Hepatocyte (in vitro differentiated cells): Measurements from ENCODE around the gene STRBP. TPM values are rescaled to one million over a fixed set of nuclear protein-coding genes. Genes with fewer than 3 reads are reported as not detected.

Experiments
- DNase-seq: peaks from one replicate; pipeline ENCODE4 v3.0.0-alpha.2; 2016; ENCODE audit warnings: low spot score
- H2AFZ ChIP-seq: fragments of 200-600 bp; sonication (generic); 2 replicates; pipeline ENCODE4 v1.6.0; 2016; ENCODE audit warnings: antibody characterized with exemption, mild to moderate bottlenecking
- H3K27ac ChIP-seq: fragments of 200-600 bp; sonication (generic); 2 replicates; pipeline ENCODE4 v1.5.1; 2016; ENCODE audit warnings: mild to moderate bottlenecking
- H3K27me3 ChIP-seq: fragments of 200-600 bp; sonication (generic); 2 replicates; pipeline ENCODE4 v1.6.1; 2016
- H3K36me3 ChIP-seq: fragments of 200-600 bp; sonication (generic); replicated peaks from 2 replicates; pipeline ENCODE4 v1.5.1; 2016; ENCODE audit warnings: low read depth; ENCODE audit not compliant: insufficient read depth
- H3K4me1 ChIP-seq: fragments of 200-600 bp; sonication (generic); 2 replicates; pipeline ENCODE4 v1.5.1; 2016; ENCODE audit warnings: mild to moderate bottlenecking, moderate library complexity; ENCODE audit not compliant: insufficient read depth
- H3K4me2 ChIP-seq: fragments of 200-600 bp; sonication (generic); 2 replicates; pipeline ENCODE4 v1.6.0; 2016
- H3K4me3 ChIP-seq: fragments of 200-600 bp; sonication (generic); 2 replicates; pipeline ENCODE4 v1.5.1; 2016; ENCODE audit warnings: mild to moderate bottlenecking
- H3K79me2 ChIP-seq: fragments of 200-600 bp; sonication (generic); 2 replicates; pipeline ENCODE4 v1.6.0; 2017; ENCODE audit warnings: mild to moderate bottlenecking
- H3K9me2 ChIP-seq: fragments of 200-600 bp; sonication (generic); replicated peaks from 2 replicates; pipeline ENCODE4 v1.6.0; 2017; ENCODE audit warnings: mild to moderate bottlenecking; ENCODE audit not compliant: insufficient read depth
- H3K9me3 ChIP-seq: fragments of 200-600 bp; sonication (generic); 2 replicates; pipeline ENCODE4 v1.5.1; 2016; ENCODE audit warnings: low read depth, mild to moderate bottlenecking
- H4K20me1 ChIP-seq: fragments of 200-600 bp; sonication (generic); 2 replicates; pipeline ENCODE4 v1.6.0; 2016; ENCODE audit warnings: mild to moderate bottlenecking; ENCODE audit not compliant: insufficient read depth, poor library complexity, severe bottlenecking
- EZH2 ChIP-seq: fragments of 200-600 bp; sonication (generic); IDR thresholded peaks from 2 replicates; pipeline ENCODE4 v1.6.1; 2016; ENCODE audit warnings: antibody characterized with exemption, mild to moderate bottlenecking, borderline replicate concordance
- EZH2phosphoT487 ChIP-seq: fragments of 200-600 bp; sonication (generic); IDR thresholded peaks from one replicate; pipeline ENCODE4 v1.6.1; 2018; ENCODE audit warnings: antibody characterized with exemption, mild to moderate bottlenecking, low read depth, moderate library complexity; ENCODE audit not compliant: unreplicated experiment, severe bottlenecking
- WGBS: methylation state at CpG from one replicate; pipeline ENCODE4 v1.1.6; 2016; ENCODE audit warnings: low lambda C conversion rate; ENCODE audit errors: missing lambda C conversion rate; 5-methylcytosine and 5-hydroxymethylcytosine counted together
- polyA plus RNA-seq: library from polyadenylated mRNA; unstranded; fragments of >200 nt; fragmentation: Nextera tagmentation; extraction: Ambion mirVana; gene quantifications from 2 replicates; pipeline ENCODE4 v1.2.1, GENCODE V29; 2016
- total RNA-seq: library from RNA; depleted of rRNA; stranded (reverse); fragments of >200 nt; gene quantifications from 2 replicates; pipeline ENCODE4 v1.2.3, GENCODE V29; 2014
- TF ChIP-seq, protein P1 (sequence below): fragments of 200-600 bp; sonication (generic); IDR thresholded peaks from 2 replicates; pipeline ENCODE4 v1.5.1; 2016; ENCODE audit warnings: antibody characterized with exemption, mild to moderate bottlenecking; ENCODE audit not compliant: poor library complexity

The STRBP gene
- total and polyA plus RNA-seq, 2 experiments from 2014 or later, result 26.8 to 27.7 TPM

GRCh38 chr9:123220127-123220526 is 48.3 kb downstream of the STRBP start:
- no peak for DNase-seq
- Histone ChIP-seq H4K20me1 (no peaks in the 10 kb centered on the region), H3K4me1 (no peaks in the 10 kb centered on the region), H3K9me2 (no peaks in the 10 kb centered on the region), H3K4me3 (no peak overlapping the region), H2AFZ (no peak overlapping the region), H3K9me3 (no peaks in the 10 kb centered on the region), H3K36me3 (no peaks in the 10 kb centered on the region), H3K4me2 (no peak overlapping the region), H3K79me2 (peaks cover 9% of the 10 kb centered on the region), H3K27ac (no peak overlapping the region), H3K27me3 (no peaks in the 10 kb centered on the region)
- WGBS, result 78% methylated on average over 2 of the region's 2 CpGs
- TF ChIP-seq, protein P1, sequence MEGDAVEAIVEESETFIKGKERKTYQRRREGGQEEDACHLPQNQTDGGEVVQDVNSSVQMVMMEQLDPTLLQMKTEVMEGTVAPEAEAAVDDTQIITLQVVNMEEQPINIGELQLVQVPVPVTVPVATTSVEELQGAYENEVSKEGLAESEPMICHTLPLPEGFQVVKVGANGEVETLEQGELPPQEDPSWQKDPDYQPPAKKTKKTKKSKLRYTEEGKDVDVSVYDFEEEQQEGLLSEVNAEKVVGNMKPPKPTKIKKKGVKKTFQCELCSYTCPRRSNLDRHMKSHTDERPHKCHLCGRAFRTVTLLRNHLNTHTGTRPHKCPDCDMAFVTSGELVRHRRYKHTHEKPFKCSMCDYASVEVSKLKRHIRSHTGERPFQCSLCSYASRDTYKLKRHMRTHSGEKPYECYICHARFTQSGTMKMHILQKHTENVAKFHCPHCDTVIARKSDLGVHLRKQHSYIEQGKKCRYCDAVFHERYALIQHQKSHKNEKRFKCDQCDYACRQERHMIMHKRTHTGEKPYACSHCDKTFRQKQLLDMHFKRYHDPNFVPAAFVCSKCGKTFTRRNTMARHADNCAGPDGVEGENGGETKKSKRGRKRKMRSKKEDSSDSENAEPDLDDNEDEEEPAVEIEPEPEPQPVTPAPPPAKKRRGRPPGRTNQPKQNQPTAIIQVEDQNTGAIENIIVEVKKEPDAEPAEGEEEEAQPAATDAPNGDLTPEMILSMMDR, result no peak
- TF ChIP-seq EZH2phosphoT487 (no peak), EZH2 (no peak)

- no peaks in the 10 kb centered on the region for H3K9me2 ChIP-seq
- H3K27me3 ChIP-seq, result no peaks in the 10 kb centered on the region
- H3K4me2 ChIP-seq, result no peak overlapping the region
- no peaks in the 10 kb centered on the region for H3K9me3 ChIP-seq
- DNase-seq, result no peak
- no peak overlapping the region for H3K27ac ChIP-seq
- H3K4me3 ChIP-seq, result no peak overlapping the region
- H3K36me3 ChIP-seq, result no peaks in the 10 kb centered on the region
- no peaks in the 10 kb centered on the region for H4K20me1 ChIP-seq
- no peaks in the 10 kb centered on the region for H3K4me1 ChIP-seq
- no peak for TF ChIP-seq EZH2phosphoT487
- TF ChIP-seq EZH2, result no peak
- TF ChIP-seq, protein P1, result no peak
- H2AFZ ChIP-seq, result no peak overlapping the region
- peaks cover 11% of the 10 kb centered on the region for H3K79me2 ChIP-seq
- 98% methylated on average over 3 of the region's 3 CpGs for WGBS
These were observed 49.6 kb downstream of the STRBP start for GRCh38 chr9:123218831-123219230.

- H3K4me3 ChIP-seq, result no peak overlapping the region
- no peaks in the 10 kb centered on the region for H3K4me1 ChIP-seq
- no peak overlapping the region for H3K27ac ChIP-seq
- peaks cover 14% of the 10 kb centered on the region for H3K79me2 ChIP-seq
- H2AFZ ChIP-seq, result no peak overlapping the region
- no peaks in the 10 kb centered on the region for H3K9me3 ChIP-seq
- H3K36me3 ChIP-seq, result no peaks in the 10 kb centered on the region
- no peak overlapping the region for H3K4me2 ChIP-seq
- no peaks in the 10 kb centered on the region for H3K27me3 ChIP-seq
- WGBS, result 51% methylated on average over 2 of the region's 2 CpGs
- no peaks in the 10 kb centered on the region for H3K9me2 ChIP-seq
- no peaks in the 10 kb centered on the region for H4K20me1 ChIP-seq
- TF ChIP-seq EZH2phosphoT487 (no peak), EZH2 (no peak)
- TF ChIP-seq, protein P1, result no peak
- DNase-seq, result no peak
These were observed 51.2 kb downstream of the STRBP start for GRCh38 chr9:123217128-123217654.
